Stomach (tissue), 4 donors: ENCODE measurements around the gene MICB.

Source experiments
- CTCF ChIP-seq, 7 experiments: fragments of 450-650 bp in 4 of 7; fragments of 200-600 bp in 3 of 7; sonication (generic) in 3 of 7; IDR thresholded peaks; one replicate each; pipeline ENCODE4 v1.5.1; 2016 to 2019; ENCODE audit warnings: antibody characterized with exemption in 7 of 7, control low read depth in 2 of 7, mild to moderate bottlenecking in 1 of 7
- EP300 ChIP-seq: sonication (generic); formaldehyde crosslinking; IDR thresholded peaks from one replicate; pipeline ENCODE4 v1.6.1; 2017; ENCODE audit warnings: antibody characterized with exemption
- POLR2A ChIP-seq, 4 donors: fragments of 450-650 bp; IDR thresholded peaks; one replicate each; pipeline ENCODE4 v1.6.1; 2016; ENCODE audit warnings: antibody characterized with exemption in 4 of 4, control low read depth in 2 of 4, mild to moderate bottlenecking in 1 of 4, moderate library complexity in 1 of 4
- POLR2AphosphoS5 ChIP-seq, 3 donors: sonication (generic); formaldehyde crosslinking; IDR thresholded peaks; one replicate each; pipeline ENCODE4 v1.6.1; 2016; ENCODE audit warnings: antibody characterized with exemption in 3 of 3

- TF ChIP-seq POLR2AphosphoS5 (IDR thresholded peaks at IDR 0.05) (no peak), CTCF (IDR thresholded peaks at IDR 0.05) (no peak), POLR2A (IDR thresholded peaks at IDR 0.05) (no peak), EP300 (no peak)
These were observed 37.8 kb downstream of the MICB start for GRCh38 chr6:31535538-31536324.
